Kasumi-1 (cell line): ENCODE data around the gene SMIM10L2A.
"Not testable (repeated sequence)": the region's sequence is repeated elsewhere in the genome, so short reads cannot be mapped to it uniquely, and the experiment has no call there.

Source experiments
- DNase-seq, 2 experiments: peaks; one replicate each; lab custom pipeline; 2025; lab: John Stamatoyannopoulos, UW

Gene SMIM10L2A

DNA sequence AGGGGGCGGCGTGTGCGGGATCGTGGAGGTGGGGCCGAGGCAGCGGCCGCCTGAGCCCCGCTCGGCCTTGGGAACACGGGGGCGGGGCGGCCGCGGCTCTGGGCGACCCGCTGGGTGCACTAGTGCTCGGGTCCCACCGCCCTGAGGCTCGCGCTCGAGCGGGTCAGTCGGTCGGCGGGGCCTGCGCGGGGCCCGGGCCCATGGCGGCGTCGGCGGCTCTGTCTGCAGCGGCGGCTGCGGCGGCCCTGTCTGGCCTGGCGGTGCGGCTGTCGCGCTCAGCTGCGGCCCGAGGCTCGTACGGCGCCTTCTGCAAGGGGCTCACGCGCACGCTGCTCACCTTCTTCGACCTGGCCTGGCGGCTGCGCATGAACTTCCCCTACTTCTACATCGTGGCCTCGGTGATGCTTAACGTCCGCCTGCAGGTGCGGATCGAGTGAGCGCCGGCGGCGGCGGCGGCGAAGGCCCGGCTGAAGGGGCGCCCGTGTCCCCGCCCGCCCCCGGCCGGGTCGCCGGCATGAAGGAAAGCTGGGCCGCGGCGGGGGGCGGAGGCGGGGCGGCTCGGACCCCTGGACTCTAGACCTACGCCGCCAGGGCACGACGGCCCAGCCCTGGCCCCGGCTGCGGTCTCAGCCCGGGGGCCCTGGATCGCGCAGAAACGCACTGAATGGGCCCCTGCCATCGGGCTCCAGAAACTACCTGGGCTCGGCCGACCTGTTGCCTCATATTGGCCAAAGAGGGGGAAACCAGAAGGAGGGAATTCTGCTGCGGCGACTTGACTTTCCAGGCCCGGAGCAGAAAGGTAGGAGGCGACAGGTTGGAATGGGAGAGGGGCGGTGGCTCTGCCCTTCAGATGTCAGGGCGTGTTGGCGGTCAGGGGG, at the start of gene SMIM10L2A:
Gene SMIM10L2A (plus strand): TSS at position 13 of the 878 bp plus-strand sequence. CDS start 188 bp downstream, at position 201.
- no peak for DNase-seq

DNA sequence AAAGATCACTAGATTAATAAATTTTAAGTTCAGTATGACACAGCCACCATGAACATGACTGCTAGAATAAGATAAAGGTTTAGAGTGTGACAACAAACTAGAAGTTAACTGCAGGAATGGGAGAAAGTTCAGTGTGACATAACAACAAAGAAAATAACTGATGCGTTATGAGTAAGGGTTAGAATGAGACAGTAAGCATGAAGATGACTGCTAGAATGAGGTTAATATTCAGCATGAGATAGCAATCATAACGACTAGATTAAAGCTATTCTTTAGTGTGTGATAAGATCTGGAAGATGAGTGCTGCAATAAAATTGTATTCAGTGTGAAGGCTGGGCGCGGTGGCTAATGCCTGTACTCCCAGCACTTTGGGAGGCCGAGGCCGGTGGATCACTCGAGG, 48.4 kb upstream of the SMIM10L2A start:
- DNase-seq: no peak

DNA sequence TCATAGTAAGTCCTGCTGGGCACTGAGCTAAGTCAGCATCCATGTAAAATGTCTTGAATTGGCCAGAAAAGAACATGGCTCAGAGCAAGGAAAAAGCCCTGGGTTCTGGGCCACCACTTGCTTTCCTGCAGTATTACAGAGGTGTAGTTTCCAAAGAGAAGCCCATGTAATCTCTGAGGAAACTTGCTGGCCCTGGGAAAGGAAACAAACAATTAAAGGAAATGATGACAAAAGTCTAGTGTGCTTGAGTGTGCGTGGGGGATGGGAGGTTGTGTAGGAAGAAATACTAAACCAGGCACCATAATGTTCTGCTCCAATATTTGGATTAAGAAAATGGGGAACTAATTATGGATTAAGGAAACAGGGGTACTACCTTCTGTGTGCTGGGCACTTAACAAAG, 39.5 kb upstream of the SMIM10L2A start:
- DNase-seq: no peak

DNA sequence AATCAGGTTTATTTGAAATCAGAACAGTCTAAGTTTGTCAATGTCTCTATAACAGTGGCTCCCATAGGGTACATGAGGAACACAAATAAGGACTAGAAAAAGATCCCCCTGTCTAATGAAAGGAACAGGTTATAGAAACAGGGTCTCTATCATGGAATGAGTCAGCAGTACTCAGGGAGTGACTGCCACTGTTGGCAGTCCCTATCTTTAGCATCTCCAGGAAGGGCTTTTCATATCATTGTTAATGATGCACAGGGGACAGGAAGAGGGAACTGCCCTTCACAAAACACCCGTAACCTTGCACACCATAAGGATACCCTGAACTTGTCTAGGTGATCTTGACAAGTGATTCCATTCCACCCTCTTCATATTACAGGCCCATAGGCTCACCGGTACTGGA, 38.5 kb upstream of the SMIM10L2A start:
- no peak for DNase-seq

DNA sequence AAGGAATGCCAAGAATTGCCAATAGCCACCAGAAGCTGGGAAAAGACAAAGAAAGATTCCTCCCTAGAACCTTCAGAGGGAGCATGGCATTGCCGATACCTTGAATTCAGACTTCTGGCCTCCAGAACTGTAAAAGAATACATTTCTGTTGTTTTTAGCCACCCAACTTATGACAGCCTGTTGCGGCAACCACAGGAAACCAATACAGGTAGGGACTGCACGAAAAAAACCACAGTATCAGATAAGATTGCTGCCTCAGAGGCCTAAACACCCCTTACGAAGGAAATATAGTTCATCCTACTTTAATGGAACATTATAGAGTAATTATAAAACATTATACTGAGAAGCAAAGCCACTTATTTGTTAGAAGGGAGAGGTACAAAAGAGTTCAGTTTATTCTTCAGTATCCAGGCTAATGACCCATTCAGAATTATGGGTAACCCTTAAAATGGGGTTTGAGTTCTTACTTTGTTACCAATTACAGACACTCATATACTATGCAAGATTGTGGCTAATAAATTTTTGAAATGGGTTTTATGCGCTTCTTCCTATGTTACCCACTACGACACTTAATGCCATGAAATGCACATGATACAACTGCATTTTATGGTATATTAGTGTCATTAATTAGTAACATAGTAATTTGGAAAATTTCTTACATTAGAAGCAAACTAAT, 37.4 kb upstream of the SMIM10L2A start:
- DNase-seq: peak in 1 of 2 experiments; percentile 1

DNA sequence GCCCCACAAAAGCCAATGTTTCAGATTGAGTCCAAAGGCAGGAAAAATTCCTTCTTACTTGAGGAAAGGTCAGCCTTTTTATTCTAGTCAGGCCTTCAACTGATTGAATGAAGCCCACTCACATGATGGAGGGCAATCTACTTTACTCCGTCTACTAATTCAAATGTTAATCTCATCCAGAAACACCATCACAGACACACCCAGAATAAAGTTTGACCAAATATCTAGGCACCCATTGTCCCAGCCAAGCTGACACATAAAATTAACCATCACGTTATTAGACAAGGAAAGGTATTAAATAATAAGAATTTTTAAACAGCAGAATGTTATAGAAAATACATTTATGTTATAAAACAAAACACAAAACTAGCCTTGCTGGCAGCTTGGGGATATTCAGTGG, 32.9 kb upstream of the SMIM10L2A start:
- DNase-seq: no peak

DNA sequence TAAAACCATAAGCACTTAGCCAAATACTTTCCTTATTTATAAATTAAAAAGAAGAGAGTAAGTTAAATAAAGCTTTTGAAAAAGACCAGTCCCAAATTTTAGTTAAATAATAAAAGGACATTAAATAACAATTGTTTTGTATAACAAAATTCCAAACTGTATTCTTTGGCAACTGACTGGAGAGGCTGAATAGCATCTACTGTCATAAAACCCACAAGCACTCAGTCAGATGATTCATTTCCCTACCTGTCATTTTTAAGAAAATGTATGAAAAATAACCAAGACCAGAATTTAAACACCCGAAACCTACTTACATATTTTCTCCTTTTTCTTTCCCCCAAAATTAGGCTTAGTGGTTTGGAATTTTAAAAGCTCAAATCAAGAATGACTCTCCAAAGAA, 32.5 kb upstream of the SMIM10L2A start:
- DNase-seq: no peak

DNA sequence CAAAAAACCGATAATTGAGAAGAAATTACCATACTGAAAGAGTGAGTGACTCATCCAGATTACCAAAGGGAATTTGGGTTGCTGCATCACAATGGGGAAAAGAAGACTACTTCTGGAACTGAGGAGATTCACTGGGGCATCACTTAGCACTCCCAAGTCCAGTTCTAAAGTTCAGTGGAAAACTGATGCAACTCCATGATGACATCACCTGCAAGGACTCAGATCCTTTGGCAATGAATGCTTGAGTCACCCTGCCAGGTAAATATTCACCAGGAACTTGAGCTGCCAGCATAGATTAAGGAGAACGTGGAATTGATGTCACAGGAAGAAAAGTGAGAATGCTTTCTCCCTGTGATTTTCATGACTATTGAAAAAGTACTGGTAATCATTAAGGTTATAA, 32.0 kb upstream of the SMIM10L2A start:
- no peak for DNase-seq

DNA sequence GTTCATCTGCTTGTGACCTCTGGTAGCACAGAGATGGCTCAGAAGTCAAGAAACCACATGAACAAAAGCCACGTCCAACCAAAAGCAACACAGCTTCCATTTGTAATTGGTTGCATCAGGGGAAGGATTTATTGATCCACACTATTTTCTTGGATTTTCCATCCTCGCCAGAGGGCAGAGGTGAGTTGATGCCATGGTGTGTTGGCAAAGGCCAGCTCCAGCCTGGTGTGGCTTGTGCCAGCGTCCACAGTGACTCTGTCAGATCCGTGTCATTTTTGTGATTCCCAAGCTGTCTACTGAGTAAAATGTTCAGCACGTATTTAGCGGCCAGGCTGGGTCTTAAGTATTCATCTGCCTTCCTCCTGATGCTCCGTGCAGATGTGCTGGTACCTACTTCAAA, 30.0 kb upstream of the SMIM10L2A start:
- no peak for DNase-seq

DNA sequence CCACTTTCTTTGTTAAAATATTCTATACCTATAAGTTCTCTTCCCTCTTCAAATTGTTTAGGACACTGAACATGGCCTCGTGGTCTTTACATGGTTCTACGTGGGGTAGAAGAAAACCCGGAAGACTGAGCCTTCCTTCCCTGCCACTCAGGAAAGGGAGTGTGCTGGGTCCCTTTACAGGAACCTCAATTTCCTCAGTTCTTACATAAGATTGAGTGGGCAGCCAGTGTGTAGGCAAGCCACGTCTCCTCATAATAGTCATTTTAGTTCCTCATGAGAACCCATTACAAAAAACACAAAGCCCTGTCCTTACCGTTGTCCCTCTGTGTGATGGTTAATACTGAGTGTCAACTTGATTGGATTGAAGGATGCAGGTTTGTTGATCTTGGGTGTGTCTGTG, 28.7 kb upstream of the SMIM10L2A start:
- DNase-seq: peak in 1 of 2 experiments; percentile 17

DNA sequence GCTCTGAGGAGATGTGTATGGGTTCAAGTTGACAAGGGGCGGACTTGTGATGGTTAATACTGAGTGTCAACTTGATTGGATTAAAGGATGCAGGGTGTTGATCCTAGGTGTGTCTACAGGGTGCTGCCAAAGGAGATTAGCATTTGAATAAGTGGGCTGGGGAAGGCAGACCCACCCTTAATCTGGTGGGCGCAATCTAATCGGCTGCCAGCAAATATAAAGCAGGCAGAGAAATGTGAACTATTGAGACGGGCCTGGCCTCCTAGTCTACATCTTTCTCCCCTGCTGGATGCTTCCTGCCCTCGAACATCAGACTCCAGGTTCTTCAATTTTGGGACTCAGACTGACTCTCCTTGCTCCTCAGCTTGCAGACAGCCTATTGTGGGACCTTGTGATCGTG, 26.7 kb upstream of the SMIM10L2A start:
- no peak for DNase-seq

DNA sequence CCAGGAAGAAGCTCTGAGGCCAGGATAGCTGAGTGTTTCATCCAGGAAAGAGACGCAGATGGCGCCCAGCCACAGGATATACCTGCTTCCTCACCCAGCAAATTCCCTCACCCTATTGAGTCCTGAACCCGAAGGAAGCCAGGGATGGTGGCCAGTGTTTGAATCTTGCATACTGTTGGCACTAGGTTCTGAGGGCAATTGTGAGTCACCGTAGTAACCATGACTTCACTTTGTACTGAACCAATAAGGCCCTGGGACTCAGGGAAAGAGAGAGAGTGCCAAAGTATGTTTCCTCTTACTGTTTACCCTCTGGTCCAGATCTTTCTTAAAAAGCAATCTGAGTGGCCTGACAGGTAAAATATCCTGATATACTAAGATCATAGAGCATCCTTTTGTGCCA, 25.6 kb upstream of the SMIM10L2A start:
- DNase-seq: no peak

DNA sequence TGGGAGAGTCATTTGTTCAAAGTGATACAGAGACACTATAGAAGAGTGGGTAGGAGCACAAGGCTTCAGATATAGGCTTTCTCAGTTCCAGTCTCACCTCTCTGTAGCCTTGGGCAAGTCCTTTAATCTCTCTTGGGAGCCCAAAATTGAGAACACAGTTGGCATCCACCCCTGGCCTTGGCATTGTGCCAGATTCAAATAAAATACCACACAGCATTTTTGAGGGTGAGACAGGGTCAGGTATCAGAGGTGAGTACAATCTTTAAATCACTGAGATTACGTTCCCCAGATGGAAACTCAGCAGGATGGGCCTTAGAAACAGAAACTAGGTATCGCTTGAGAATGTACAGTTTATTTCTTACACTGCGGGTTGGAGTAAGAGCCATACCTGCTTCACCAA, 25.2 kb upstream of the SMIM10L2A start:
- DNase-seq: no peak

DNA sequence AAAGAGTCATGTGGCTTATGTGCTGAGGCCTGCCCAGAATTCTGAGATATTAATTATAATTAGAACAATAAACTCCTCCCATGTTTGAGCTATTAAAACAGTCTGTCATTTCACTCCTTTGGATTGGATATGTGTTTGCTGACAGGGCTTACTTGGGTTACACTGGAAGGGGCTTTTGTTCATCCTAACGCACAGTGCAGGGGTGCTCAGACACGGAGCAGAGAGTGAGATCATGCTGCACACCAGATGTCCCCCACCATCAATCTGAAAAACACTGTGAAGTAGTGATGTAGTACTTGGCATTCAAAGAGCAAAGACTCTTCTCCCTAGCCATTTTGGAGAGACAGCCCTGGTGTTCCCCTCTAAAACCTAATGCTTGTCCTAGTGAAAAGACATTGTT, 24.1 kb upstream of the SMIM10L2A start:
- no peak for DNase-seq

DNA sequence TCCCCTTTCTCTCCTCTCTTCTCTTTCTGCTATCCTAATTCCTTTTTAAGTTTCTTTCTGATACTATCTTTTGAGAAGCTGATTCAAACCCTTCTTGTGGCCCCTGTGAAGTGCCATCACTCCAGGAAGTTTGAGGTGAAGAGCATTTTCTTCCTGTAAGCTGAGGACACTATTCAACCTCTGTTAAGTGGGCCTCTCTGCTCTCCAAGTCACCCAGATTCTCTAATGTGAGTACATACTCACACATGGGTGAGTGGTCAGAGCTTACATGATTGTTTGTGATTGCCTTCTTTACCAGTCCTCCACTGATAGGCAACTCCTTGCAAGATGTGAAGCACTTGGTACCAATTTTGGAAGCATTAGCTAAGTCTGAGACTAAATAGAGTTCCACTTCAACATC, 18.4 kb upstream of the SMIM10L2A start:
- DNase-seq: no peak

DNA sequence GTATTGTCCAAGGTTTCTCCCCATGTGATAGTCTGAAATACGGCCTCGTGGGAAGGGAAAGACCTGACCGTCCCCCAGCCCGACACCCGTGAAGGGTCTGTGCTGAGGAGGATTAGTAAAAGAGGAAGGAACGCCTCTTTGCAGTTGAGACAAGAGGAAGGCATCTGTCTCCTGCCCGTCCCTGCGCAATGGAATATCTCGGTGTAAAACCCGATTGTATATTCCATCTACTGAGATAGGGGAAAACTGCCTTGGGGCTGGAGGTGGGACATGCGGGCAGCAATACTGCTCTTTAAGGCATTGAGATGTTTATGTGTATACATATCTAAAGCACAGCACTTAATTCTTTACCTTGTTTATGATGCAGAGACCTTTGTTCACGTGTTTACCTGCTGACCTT, 15.3 kb upstream of the SMIM10L2A start:
- DNase-seq: not testable (repeated sequence)

DNA sequence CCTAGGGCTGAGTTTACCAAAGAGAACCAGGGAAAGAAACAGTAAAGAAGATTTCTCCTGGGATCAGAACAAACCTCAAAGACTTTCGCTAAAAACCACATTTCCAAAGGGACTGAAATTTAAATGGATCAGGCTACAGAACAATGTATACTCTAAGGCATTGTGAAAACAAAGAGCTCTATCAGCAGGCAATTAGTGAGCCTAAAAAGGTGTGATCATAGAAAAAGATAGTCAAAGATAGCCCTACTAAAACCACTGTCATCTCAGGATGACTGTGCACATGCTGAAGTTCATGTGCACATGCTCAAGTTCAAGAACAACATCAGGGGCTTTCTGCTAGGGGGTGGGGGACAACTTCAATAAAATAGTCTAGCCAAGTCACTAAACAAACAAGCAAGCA, 12.9 kb upstream of the SMIM10L2A start:
- DNase-seq: no peak

DNA sequence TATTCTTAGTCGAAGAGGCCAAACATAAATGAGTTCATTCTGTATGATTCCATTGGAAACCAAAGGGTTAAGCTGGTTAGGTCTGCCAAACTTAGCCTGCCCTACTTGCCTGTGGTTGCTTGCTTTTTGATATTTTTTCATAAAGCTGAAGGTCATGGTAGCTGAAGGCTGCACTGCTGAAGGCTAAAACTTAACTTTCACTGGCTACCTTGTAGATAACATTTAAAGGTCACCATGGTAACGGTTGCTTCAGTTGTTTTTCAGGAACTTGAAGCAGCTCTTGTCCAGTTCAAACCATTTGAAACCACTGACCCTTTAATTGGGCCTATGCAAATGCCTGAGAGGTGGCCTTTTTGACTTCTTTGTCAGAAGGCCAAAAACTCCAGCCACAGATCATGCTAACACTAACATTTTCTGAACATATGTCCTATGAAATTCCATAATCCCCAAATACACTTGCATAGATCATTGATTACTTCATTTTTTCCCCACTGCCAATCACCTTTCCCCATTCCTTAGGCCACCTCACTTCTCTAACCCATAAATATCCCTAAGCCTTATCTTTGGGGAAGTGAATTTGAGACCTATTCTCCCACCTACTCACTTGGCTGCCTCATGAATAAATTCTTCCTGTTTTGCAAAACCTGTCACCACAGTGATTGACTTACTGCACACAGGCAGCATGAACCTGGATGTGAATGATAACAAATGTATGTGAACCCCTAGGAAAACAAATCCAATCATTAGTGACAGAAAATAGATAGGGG, 10.7 kb upstream of the SMIM10L2A start:
- DNase-seq: peak; percentile 0 to 2

DNA sequence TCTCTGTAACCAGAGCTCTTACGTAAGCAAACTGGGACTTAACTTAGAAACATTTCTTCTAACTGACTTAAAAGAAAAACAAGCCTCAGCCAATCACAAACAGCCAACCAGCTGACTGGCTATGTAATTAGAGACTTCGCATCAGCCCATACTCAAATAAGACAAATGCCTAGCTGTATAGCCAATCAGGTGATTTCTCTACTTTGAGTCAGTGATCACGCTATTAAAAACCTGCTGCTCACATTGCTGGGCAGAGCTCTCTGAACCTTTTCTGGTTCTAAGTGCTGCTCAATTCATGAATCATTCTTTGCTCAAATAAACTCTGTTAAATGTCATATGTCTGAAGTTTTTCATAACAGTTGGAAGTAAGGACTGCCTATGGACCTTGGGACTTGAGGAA, 9.9 kb upstream of the SMIM10L2A start:
- no peak for DNase-seq

DNA sequence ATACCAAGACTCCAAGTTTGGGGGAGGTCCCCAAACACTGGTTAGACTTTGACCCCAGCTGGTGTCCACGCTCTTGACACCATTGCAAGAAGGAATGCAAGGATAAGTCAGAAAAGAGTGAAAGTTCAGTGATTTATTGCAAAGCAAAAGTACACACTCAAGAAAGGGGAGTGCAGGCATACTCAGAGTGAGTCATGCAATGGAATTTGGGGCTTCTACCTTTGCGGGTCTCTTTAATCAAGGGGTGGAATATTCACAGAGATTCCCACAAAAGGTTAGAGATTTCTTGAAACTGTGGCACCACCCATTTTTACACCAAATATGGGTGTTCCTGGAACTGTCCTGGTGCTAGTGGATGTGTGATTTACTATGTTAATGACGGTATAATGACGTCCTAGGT, 5.2 kb upstream of the SMIM10L2A start:
- DNase-seq: no peak

DNA sequence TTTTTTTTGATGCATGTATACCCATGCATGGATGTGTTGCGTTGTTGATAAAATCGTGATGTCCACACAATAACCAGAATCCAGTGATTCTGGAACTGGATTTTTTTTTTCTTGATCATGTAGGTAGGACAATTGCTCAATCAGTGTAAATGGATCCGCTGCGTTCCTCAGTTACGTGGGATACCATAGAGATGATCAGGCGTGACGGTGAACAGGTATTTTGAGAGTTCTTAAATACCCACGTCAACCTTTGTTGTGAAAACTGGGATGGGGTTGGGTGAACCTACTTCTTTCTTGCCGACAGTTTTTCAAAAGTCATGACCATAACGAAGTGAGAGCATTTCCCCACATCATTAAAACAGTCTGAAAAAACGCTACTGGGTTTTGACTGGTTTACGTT, 913 bp upstream of the SMIM10L2A start:
- DNase-seq: no peak

DNA sequence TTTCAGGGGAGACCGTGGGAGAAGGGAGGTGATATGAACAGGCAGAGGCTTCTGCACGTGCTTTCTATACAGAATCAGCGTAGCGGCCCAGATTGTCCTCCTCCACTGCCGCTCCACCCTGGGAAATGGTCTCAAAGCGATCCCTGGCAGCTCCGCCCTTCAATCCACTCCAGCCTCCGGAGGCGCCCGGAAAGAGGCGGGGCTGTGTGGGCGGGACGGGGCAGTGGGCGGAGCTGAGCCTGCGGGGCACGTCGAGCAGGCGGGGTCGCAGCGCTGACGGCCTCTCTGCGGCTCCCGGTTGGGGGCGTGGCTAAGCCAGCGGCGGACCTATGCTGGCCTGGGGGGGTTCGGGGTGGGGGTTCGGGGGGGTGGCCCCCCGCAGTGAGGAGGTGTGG, 210 bp upstream of the SMIM10L2A start:
- DNase-seq: peak; percentile 44 to 52

DNA sequence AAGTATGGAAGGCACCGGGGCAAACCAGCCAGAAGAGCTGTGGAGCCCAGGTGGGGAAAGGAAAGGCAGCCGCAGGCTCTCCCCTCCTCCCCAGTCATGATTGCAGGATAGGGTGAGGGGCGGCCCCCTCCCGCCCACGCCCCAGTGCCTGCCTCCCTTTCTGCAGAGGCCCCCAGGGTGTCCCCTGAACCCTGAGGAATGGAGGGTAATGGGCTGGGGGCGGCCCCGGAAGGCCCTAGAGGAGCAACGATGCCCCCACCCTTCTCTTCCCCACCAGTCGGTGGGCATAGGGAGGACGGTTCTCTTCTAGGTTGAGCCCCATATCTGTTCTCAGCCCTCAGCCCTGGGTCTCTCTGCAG, 1.0 kb downstream of the SMIM10L2A start:
- not testable (repeated sequence) for DNase-seq
